BE2C (cell line): Measurements from ENCODE around the gene NADK2.

Experiments
- DNase-seq: peaks from one replicate; pipeline ENCODE4 v3.0.0-alpha.2; 2020
- H3K27me3 ChIP-seq: fragments of 250-450 bp; sonication (Bioruptor Pico); 2 replicates; pipeline ENCODE4 v1.5.1; 2020; ENCODE audit warnings: mild to moderate bottlenecking
- H3K36me3 ChIP-seq: fragments of 250-450 bp; sonication (Bioruptor Pico); 2 replicates; pipeline ENCODE4 v1.5.1; 2020; ENCODE audit warnings: mild to moderate bottlenecking
- H3K4me1 ChIP-seq: fragments of 250-450 bp; sonication (Bioruptor Pico); 2 replicates; pipeline ENCODE4 v1.5.1; 2020
- H3K4me3 ChIP-seq: 2 replicates; pipeline ENCODE4 v1.5.1; 2011; ENCODE audit warnings: low read depth, low read length
- H3K9me3 ChIP-seq: fragments of 250-450 bp; sonication (Bioruptor Pico); 2 replicates; pipeline ENCODE4 v1.5.1; 2020
- CTCF ChIP-seq: IDR thresholded peaks from 2 replicates; pipeline ENCODE4 v1.5.1; 2012; ENCODE audit warnings: mild to moderate bottlenecking, low read depth, low read length

The NADK2 gene

GRCh38 chr5:36164461-36164860 is 77.3 kb downstream of the NADK2 start:
- peaks cover 96% of the 10 kb centered on the region for H3K36me3 ChIP-seq
- H3K4me1 ChIP-seq, result peaks cover 31% of the 10 kb centered on the region
- no peak for TF ChIP-seq CTCF
- no peak for DNase-seq
- no peaks in the 10 kb centered on the region for H3K9me3 ChIP-seq
- no peak overlapping the region for H3K4me3 ChIP-seq
- no peaks in the 10 kb centered on the region for H3K27me3 ChIP-seq

GRCh38 chr5:36162810-36163486 is 78.8 kb downstream of the NADK2 start:
- Histone ChIP-seq H3K36me3 (peaks cover 89% of the 10 kb centered on the region), H3K27me3 (no peaks in the 10 kb centered on the region), H3K9me3 (no peaks in the 10 kb centered on the region), H3K4me1 (peaks cover 37% of the 10 kb centered on the region), H3K4me3 (no peak overlapping the region)
- no peak for DNase-seq
- no peak for TF ChIP-seq CTCF

DNA sequence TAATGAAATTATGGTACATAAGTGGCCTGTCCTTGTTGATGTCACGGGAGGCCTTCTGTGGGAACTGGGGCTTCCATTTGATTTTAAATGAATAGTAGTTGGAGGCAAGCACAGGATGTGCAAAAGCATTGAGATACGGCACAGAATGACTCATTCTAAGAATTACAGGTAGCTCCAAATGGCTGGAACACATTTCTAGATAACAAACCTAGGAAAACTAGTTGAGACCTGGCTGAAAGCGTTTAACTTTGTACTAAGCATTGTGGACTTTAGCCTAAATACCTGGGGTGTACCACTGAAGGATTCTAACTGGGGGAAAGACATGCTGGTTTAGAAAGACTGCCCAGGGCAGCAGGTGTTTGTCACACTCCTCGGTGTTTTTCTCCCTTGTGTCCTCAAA is 80.4 kb downstream of the NADK2 start:
- peak overlapping the region; percentile 9; the same call in 1 of the 2 replicates for H3K4me3 ChIP-seq
- peaks cover 48% of the 10 kb centered on the region for H3K4me1 ChIP-seq
- no peaks in the 10 kb centered on the region for H3K27me3 ChIP-seq
- H3K36me3 ChIP-seq, result peaks cover 85% of the 10 kb centered on the region
- DNase-seq, result no peak
- no peaks in the 10 kb centered on the region for H3K9me3 ChIP-seq
- TF ChIP-seq CTCF, result no peak

DNA sequence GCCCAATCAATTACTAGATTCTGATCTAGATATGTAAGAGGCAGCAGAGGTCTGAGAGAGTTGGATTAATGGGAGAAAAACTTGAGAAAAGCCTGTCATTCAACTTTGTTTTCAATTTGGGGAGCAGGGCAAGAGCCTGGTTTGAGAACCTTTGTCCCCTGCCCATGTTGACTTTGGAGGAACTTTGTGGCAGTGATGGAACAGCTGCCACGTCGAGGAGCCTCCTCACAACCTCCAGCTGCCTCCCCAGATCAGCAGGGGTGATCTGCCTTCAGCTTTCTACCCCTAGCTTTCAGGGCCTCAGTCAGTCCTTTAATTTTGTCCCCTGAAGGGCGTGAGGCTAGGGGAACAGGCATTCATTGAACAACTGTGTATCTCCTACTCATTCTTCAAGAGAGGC is 81.1 kb downstream of the NADK2 start:
- no peak for DNase-seq
- no peaks in the 10 kb centered on the region for H3K27me3 ChIP-seq
- peaks cover 52% of the 10 kb centered on the region for H3K4me1 ChIP-seq
- H3K4me3 ChIP-seq, result no peak overlapping the region
- no peaks in the 10 kb centered on the region for H3K9me3 ChIP-seq
- H3K36me3 ChIP-seq, result peaks cover 80% of the 10 kb centered on the region
- TF ChIP-seq CTCF, result no peak

- DNase-seq, result peak; percentile 92
- H3K9me3 ChIP-seq, result no peaks in the 10 kb centered on the region
- H3K4me3 ChIP-seq, result peak overlapping the region; percentile 46
- peaks cover 53% of the 10 kb centered on the region for H3K4me1 ChIP-seq
- no peak for TF ChIP-seq CTCF
- no peaks in the 10 kb centered on the region for H3K27me3 ChIP-seq
- H3K36me3 ChIP-seq, result peaks cover 80% of the 10 kb centered on the region
These were observed 83.6 kb downstream of the NADK2 start for GRCh38 chr5:36158144-36158543.

DNA sequence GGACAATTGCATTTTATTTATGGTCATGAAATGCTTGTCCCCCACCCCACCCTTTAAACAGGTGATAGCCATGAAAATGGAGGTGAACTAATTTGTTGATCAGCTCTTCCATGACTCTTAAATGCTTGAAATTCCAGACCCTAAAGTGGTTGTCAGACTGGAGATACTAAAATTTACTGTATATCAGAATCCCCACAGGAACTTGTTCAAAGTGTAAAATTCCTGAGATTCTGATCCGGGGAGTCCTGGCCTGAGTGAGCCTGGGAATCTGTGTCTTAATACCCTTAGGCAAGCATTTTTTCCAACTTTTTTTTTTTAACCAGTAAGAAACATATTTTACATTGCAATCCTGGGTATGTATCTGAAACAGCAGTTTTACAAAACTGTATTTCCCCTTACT is 85.1 kb downstream of the NADK2 start:
- no peaks in the 10 kb centered on the region for H3K9me3 ChIP-seq

More for the DNA sequence above, 85.1 kb downstream of the NADK2 start:
- H3K36me3 ChIP-seq, result peaks cover 74% of the 10 kb centered on the region
- H3K4me3 ChIP-seq, result peak overlapping the region; percentile 96
- DNase-seq, result no peak
- TF ChIP-seq CTCF, result no peak
- H3K4me1 ChIP-seq, result peaks cover 41% of the 10 kb centered on the region
- no peaks in the 10 kb centered on the region for H3K27me3 ChIP-seq
